Measurements from ENCODE around the gene NEURL1.
A peak's percentile ranks its signal among the peaks of the same experiment; 100 is the strongest.

The NEURL1 gene

DNA sequence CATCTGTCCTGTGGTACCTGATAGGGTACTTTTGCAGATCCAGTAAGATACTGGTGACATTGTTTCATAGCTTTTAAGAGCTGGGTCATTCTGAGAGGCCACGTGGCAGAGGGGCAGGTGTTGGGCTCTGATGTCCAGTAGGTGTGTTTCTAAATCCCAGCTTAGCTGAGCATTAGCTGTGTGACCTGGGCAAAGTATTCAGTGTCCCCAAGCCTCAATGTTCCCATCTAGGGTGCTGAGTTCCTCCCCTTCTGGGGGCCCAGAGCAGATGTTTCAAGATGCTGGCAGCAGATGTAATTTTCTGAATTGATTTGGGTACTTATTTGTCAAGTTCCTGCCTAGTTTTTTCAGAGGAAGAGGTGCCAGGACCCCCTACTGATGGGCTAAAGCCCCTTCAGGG is 52.9 kb downstream of the NEURL1 start:
- DNase-seq = no peak

DNA sequence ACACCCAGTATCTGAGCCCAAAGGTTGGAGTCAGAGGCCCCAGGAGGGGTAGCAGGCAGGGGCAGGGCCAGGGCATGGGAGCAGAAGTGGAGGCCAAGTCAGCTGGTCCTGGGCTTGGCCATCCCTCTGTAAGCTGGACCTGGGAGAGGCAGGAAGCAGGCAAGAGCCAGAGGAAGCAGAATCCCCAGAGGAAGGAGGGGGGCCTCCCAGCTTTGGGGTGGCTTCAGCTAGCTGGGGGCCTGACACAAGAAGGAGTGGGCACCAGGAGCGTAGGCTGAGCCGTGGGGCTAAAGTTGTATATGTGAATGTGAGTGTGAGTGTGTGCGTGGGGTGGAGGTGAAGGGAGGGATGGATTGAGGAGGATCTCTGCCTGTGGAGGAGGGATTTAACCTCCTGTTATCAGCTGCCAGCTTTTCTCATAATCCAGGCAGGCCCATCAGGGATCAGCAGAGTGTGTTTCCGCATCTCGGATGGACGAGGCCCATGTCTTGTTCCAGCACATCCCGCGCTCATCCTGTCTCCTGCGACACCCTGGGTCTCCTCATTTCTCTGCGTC is 54.0 kb downstream of the NEURL1 start:
- DNase-seq = no peak

DNA sequence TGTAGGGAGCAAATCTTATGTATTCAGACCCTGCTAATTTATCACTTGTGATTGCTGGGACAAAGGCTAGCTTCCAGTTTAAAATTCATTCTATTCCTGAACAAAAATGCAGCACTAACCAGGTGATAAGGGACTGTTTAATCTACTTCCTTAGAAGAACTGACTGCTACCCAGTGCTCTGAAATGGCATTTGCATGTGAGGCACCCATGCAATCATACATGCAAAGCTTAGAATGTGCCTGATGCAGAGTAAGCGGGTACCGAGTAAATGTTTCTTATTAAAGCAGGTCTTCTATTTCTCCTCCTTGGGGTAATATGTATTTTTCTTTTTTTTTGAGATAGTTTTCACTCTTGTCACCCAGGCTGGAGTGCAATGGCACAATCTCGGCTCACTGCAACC is 54.5 kb downstream of the NEURL1 start:
- no peak for DNase-seq

DNA sequence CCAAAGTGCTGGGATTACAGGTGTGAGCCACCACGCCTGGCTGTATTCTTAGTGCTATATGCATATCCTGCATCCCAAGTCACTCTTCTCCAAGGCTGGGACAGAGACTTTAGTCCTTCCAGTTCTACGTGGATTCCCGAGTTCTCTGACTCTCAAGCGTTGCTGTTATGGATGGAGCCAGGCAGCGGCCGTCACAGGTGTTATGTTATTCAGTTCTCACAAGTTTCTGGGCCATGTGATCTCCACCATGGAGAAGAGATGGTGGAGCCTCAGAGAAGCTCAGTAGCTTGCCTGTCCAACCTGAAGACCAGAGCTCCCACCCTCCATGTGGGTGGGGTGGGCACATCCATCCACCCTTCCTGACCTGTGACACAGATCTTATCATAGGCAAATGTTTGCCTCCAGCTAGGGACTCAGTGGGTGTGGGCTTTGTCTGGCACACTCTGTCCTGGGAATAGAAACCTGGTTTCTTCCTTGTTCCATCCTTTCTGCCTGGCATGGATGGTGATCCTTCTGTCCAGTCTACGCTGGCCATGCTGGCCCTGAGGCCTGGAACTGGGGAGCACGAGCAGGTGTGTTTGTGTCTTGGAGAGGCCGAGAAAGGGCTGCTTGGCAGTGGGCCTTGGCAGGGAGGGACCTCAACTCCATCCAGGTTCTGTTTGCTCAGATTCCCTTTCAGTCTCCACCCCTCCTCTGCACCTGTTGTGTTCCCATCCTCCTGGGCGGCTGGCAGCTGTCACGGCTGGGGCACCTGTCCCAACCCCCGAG is 55.3 kb downstream of the NEURL1 start:
- no peak for DNase-seq

DNA sequence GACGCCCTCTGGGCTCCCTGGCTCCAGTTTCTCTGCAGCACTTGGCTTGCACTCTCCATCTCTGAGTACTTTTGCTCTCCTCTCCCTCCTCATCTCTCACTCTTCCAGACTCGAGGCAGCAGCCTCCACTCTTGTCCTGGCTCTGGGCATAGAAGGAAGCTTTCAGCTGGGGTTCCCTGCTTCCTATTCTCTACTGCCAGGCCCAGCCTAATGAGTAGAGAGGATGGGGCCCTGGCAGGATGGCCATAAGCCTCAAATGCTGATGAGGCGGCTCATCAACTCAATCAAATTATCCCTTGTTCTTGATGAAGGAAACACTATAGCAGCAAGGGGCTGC is 55.8 kb downstream of the NEURL1 start:
- DNase-seq = no peak

DNA sequence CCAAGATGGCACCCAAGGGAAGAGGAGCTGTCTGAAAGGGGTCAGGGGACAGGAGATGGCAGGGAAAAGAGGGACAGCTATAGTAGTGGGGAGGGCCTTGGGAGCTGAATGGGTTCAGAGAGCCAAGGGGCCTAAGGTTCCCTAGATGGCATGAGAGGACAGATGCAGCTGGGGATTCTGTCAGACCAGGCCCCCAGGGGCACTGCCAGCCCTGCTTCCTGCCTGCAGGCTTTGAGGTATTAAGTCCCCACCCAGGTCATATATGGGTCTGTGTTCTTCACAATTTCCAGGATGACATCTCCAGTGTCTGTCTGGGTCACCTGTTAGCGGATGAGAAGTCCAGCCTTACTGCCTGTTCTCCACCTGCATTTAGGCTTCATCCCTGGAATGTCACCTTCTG is 56.7 kb downstream of the NEURL1 start:
- DNase-seq = no peak

DNA sequence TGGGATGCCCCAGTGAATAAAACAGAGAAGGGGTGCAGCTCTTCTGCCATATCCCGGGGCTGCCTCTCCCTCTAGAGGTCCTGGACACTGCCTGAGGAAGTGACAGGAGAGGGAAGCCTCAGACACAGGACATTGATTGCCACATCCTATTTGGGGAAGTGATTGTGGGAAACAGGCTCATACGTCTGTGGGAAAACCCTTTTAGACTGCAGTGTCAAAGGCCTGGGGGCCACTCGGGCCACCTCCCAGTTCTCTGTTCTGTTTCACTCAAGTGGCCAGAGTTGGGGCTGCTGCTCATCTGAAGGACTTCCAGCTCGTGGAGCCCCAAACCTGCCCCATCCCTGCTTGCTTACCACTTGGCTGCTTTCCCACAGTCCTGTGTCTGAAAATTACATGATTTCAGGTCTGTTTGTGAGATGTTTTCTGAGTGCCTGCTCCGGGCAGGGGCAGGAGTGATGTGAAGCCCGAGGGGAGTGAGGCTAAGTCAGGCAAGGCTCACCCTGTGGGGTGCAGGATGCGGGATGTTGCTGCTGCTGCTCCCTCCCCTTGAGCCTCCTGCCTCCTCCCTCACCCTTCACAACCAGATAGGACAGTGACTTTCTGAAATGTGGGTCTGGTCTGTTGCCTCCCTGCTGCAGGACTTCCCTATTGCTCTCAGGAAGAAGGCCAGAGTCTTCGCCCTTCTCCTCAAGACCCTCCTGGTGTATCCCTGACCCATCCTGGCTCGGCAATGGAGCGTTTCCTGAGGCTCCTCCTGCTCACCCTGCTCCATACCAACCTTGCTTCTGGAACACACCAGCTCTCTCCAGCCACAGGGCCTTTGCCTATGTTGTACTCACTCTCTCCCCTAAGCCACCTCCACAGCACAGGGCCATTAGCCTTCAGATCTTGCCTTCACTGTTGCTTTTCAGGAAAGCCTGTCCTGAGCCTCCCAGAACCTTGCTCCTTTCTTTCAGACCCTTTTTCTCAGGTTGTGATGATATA is 58.4 kb downstream of the NEURL1 start:
- DNase-seq = no peak

DNA sequence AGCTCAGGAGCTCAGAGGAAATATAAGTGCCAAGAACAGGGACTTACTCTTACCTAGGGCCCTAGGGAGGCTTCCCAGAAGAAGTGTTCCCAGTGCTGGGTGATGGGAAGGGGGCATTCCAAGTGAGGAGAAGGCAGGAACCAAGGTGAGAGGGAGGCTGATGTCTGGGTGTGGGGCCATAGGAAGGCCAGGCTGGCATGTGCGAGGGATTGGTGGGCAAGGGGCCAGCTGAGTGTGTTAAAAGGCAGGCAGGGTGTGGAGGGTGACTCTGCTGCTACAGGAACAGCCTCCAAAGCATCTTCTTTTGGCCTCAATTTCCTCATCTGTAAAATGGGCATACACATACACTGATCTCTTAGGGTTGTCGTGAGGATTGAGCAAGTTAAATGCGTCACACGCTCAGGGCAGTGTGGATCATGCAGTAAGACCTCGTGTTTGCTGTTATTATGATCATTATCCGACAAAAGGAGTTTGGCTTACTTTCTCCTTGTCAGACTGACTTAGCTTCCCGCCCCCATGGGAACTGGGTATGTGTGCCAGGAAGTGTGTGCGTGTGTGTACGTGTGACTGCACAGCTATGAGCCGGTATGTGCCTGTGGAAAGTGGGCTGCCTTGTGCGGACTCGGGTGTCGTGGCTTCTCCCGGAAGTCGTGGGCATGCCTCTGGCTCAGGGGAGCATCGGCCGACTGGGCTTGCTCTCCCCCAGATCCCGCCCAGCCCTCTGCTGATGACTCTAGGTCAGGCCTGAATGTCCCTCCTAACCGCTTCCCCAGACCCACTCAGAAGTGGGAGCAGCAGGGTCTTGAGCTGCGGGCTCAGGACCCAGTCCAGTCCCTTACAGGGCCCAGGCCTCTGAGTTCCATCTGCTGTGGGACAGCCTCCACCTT is 59.6 kb downstream of the NEURL1 start:
- DNase-seq = no peak

DNA sequence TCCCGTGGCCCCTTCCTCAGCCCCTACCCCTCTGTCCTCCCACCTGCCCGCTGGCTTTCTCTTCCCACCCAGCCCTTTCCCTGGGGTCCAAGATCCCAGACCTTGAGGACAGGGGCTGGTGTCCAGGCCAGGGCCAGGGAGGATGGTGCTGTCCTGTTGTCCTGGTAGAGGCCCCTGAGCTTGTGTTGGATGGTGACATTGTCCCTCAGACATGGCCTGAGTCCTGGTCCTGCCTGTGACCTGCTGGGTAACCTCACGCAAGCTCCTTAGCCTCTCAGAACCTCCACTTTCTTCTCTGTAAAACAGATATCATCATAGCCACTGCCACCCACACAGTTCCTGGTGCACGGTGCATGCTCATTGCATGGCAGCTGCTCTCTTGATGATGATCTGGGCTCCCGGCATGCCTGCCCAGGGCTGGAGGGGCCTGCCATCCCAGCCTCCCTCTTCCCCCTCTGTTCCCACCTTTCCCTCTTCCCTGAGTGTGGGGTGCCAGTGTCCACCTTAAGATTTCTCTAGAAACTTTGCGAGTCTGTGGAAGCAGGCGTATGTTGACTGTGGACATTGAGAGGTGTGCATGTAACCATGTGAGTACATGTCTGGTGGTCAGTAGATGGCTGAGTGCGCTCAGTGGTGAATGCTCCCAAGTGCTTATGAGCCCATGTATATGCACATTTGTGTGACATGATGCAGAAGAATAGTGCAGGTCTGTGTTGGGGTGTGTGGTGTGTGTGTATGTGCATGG is 60.4 kb downstream of the NEURL1 start:
- no peak for DNase-seq

DNA sequence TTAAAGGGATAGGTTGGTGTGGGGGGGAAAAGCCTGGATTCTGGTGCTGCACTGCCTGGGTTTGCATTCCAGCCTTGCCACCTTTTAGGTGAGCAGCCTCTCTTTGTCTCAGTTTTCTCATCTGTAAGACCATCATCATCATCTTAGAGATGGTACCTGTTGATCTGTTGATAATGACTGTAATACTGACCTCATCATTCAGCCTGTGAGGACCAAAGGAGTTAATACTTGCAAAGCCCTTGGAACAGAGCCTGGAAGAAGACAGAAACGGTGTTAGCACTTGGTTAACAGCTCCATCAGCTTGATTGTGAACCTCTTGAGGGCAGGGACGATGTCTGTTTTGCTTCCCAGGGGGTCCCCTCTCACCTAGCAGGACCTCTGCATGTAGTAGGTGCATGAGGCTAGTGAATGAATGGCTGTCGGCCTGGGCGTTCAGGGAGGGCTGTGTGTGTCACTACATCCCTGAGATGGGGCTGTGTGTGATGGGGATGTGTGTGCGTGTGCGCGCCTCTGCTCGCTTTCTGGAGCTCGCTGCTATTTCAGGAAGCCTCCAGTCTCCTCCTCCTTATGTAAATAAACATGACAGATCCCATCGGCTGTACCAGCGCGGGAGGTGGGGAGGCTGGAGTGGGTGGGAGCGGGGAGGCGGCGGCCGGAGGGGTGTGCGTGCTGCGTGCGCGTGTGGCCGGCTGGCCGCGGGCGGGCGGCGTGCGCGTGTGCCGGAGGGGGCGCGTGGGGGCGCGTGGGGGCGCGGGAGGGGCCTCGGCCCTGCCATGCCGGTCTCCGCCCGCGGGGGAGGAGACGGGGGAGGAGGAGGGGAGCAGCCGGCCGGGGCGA is 61.2 kb downstream of the NEURL1 start:
- DNase-seq = peak; percentile 54

DNA sequence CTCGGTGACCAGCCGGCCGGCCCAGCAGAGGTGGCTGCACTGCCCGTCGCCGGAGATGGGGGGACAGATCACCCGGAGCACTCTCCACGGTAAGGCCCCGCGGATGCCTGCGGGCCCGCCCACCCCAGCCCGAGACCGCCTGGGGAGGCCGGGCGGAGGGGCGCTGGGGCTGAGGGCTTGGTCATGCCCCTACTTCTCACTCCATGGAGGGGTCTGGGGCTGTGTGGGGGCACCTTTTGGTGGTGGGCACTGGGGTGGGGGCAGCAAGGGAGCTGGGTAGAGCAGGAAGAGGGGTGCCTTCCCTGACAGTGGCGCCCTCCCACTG is 61.8 kb downstream of the NEURL1 start:
- DNase-seq = no peak

DNA sequence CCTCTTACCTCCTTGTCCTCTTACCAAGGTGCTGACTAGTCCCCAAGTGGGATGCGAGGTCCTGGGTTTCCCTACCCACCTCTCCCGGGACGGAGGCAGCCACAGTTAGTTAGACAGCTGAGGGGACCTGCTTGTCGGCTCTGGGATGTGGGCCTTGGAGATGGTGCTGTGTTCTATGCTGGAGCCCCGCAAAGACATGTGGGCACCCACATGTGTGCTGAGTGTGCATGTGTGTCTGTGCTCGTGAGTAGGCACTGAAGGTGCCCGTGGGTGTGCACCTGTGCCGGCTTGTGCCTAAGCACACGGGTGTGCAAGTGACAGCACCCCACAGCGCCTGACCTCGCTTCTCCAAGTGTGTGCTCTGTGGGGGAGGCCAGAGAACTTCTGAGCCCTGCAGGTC is 62.2 kb downstream of the NEURL1 start:
- DNase-seq = no peak

DNA sequence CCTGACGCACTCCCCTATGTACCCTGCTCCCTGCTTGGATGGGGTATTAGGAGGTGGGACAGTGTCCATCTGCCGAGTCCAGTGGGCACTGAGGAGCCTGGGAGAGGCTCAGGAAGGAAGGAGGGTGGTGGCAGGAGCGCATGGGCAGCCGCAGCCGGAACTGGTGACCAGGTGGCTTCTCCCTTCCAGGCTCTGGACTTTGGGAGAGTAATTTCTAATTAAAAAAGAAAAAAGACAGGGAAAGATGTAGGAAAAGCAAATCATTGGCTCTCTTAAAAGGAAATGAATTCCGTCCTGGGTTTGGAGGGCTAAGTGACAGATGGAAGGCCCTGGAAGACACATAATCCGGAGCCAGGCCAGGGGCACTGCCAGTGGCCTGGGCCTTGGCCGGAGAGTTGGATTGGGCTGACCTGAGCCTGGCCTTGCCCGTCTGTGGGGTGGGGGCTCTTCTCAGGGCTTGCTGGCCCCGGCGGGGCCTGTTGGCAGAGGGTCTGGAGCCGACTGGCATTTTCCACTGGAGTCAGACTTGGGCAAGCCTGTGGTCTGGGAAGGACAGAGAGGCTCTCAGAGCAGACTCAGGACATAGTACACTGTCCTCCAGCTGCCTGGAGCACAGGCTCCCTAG is 63.0 kb downstream of the NEURL1 start:
- DNase-seq = no peak

DNA sequence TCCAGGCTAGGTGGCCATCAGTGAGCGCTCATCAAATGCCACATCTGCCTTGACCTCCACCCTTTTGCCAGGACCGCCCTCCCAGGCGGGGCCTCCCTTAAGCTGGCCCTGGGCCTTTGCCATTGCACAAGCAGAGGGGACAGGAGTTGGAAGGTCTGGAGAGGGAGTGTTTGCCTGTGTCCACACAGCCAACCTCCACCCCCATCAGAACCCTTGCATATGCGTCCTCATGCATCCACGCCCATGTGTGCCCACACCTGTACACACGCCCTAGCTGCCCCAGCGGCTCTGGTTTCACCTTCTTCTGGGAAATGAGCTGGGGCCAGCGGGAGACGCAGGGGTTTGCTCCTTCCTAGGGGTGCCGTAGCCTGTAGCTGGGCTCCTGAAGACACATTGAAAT is 64.0 kb downstream of the NEURL1 start:
- no peak for DNase-seq

DNA sequence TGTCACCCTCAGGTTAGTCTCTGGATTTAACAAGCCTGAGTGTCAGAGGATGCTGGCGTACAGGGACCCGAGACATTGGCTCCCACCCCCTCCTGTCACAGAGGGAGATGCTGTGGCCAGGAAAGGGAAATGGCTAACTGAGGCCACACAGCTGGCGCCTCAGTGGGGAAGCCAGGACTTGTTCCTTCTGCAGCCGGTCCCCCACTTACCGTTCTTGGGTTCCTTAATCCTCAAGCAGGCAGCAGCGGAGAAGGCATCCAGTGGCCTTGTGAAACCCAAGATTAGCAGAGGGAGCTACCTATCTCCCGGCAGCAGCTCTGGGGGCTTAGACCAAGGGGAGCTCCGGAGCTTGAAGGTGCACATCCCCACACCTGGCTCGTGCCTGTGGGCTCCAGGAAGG is 65.4 kb downstream of the NEURL1 start:
- no peak for DNase-seq

DNA sequence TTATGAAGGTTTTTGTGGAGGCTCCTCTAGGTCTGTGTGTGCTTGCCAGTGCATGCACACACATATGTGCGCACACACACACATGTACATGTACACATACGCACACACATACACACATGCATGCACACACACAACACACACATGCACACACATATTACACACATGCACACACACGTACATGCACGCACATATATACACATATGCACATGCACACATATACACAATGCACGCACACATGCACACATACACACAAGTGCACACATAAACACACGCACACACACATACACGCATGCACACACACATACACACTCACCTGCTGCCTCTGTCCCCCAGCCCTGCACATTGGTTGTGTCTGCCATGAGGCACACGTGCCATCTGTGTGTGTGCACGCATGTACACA is 66.3 kb downstream of the NEURL1 start:
- no peak for DNase-seq

DNA sequence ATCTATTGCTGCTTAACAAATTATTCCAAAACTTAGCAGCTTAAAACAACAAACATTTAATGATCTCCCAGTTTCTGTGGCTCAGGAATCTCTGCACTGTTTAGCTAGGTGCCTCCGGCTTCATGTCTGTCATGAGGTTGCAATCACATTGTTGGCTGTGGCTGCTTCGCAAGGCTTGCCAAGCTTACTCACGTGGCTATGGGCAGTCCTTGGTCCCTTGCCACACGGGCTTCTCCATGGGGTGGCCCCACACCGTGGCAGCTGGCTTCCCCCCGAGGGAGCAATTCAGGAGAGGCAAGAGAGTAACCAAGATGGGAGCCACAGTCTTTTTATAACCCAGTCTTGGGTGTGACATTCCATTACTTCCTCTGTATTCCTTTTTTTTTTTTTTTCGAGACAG is 67.4 kb downstream of the NEURL1 start:
- DNase-seq = no peak

DNA sequence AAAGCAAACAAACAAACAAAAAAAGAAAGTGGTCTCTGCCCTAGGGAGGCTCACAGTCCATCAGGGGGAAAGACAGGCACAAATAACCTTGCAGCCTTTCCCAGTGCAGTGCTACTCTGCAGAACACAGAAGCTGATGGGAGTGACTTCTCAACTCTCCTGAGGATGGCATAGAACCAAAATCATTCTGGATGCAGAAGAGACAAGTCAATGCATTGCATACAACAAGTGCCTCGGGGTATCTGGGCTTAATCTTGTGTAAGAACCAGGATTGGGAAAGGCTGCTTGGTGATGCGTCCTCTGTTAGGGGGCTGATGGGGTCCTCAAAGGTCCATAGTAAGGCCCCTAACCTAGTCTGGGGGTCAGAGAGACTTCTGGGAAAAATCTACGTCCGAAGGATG is 68.9 kb downstream of the NEURL1 start:
- DNase-seq = no peak

DNA sequence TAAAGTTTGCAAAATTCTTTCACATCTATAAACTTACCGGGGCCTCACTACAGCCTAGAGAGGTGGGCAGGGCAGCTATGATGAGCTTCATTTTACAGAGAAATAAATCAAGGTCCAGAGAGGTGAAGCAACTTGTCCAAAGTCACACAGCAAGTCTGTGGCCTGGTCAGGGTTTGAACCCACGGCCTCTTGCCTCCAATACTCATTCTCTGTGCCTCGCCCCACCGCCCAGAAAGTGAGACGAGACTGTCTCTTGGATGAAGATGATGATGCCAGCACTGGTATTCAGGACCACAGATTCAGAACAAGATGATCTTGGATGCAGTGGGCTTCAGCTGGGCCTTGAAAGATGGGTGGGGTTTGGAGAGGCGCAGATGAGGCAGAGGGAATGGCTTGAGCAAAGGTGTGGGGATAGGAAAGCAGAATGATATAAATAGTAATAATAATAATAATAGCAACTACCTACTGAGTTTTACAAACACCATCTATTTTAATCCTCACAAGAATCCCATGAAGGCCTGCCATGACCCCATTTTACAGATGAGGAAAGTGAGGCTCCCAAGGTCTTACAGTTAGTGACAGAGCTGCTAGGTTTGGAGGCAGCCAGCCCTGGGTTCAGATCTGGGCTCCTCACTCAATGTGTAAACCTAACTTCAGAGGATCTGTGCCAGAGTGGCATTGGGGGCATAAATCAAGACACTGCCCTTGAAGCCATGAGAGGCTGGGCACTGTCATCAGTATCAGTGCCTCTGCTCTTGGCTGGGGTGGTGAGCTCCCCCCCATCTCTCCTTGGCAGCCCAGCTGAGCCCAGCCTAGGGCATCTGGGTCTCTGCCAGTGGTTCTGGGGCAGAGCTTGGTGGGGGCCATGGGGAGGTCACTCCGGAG is 70.0 kb downstream of the NEURL1 start:
- DNase-seq = no peak

Data from right kidney (tissue), 1 donor.